Progenitor cell of endocrine pancreas (in vitro differentiated cells): ENCODE results near the gene GAS2. TPM values are rescaled to one million over a fixed set of nuclear protein-coding genes. Genes with fewer than 3 reads are reported as not detected.
A peak's percentile ranks its signal among the peaks of the same experiment; 100 is the strongest.

Experiments
- DNase-seq: peaks from one replicate; pipeline ENCODE4 v3.0.0; 2021; ENCODE audit warnings: low spot score; ENCODE audit not compliant: unreplicated experiment
- H3K27ac Mint-ChIP-seq: 2 replicates; pipeline ENCODE4 v1.8.0; 2021; ENCODE audit warnings: mild to moderate bottlenecking, moderate library complexity, mixed read lengths
- H3K27me3 Mint-ChIP-seq: 2 replicates; pipeline ENCODE4 v1.8.0; 2021; ENCODE audit warnings: mixed read lengths
- H3K36me3 Mint-ChIP-seq: 2 replicates; pipeline ENCODE4 v1.8.0; 2022; ENCODE audit warnings: mixed read lengths; ENCODE audit not compliant: insufficient read depth
- H3K4me1 Mint-ChIP-seq: 2 replicates; pipeline ENCODE4 v1.8.0; 2021; ENCODE audit warnings: low read depth, mixed read lengths
- H3K4me3 Mint-ChIP-seq: 2 replicates; pipeline ENCODE4 v1.8.0; 2021; ENCODE audit warnings: low read depth, mild to moderate bottlenecking, moderate library complexity, mixed read lengths
- H3K9me3 Mint-ChIP-seq: 2 replicates; pipeline ENCODE4 v1.8.0; 2021; ENCODE audit warnings: low read depth, mixed read lengths
- CTCF ChIP-seq: fragments of 200-600 bp; sonication (generic); IDR thresholded peaks from one replicate; pipeline ENCODE4 v1.5.0; 2021; ENCODE audit warnings: antibody characterized with exemption, mild to moderate bottlenecking; ENCODE audit not compliant: unreplicated experiment
- long read RNA-seq: library from polyadenylated mRNA; unstranded; transcript quantifications from one replicate; pipeline ENCODE4 v2.0.0, GENCODE V29; 2020
- total RNA-seq: library from RNA; stranded (reverse); gene quantifications from 2 replicates; pipeline ENCODE4 v1.2.1, GENCODE V29; 2021

The GAS2 gene
- 14.5 and 16.0 TPM in 2 replicates for total RNA-seq
- long read RNA-seq, transcript GAS2-202 (8 exons, 2,286 nt): major isoform, 5 of 22 reads
- long read RNA-seq, partial matches to known transcripts: 6 of 22 reads
- long read RNA-seq, other reads (novel, unspliced or antisense): 5 of 22 reads

GRCh38 chr11:22666325-22666687 lies at the start of gene GAS2:
GAS2 (plus strand) TSS chr11:22666611; CDS start chr11:22674870, 8,259 bp downstream.
- DNase-seq: no peak
- H3K36me3 Mint-ChIP-seq: no peaks in the 10 kb centered on the region
- H3K27me3 Mint-ChIP-seq: peaks cover 3% of the 10 kb centered on the region
- peak within 1 kb of the TSS; percentile 69 for H3K27ac Mint-ChIP-seq
- no peak for TF ChIP-seq CTCF
- H3K4me1 Mint-ChIP-seq: peaks cover 16% of the 10 kb centered on the region
- H3K9me3 Mint-ChIP-seq: no peaks in the 10 kb centered on the region
- H3K4me3 Mint-ChIP-seq: peak within 1 kb of the TSS; percentile 73

GRCh38 chr11:22617868-22618267 lies 48.5 kb upstream of the GAS2 start:
- H3K27ac Mint-ChIP-seq: no peak overlapping the region
- peaks cover 9% of the 10 kb centered on the region for H3K4me1 Mint-ChIP-seq
- peaks cover 3% of the 10 kb centered on the region for H3K9me3 Mint-ChIP-seq
- no peaks in the 10 kb centered on the region for H3K27me3 Mint-ChIP-seq
- no peak for TF ChIP-seq CTCF
- no peak for DNase-seq
- H3K4me3 Mint-ChIP-seq: no peak overlapping the region
- H3K36me3 Mint-ChIP-seq: no peaks in the 10 kb centered on the region

- peak; percentile 48 for DNase-seq
- Mint-ChIP-seq H3K27ac (peak overlapping the region; percentile 100), H3K27me3 (no peaks in the 10 kb centered on the region), H3K36me3 (peaks cover 1% of the 10 kb centered on the region), H3K9me3 (peaks cover 1% of the 10 kb centered on the region), H3K4me1 (peaks cover 22% of the 10 kb centered on the region), H3K4me3 (peak overlapping the region; percentile 99)
- TF ChIP-seq CTCF: peak; percentile 60
Measured at GRCh38 chr11:22624742-22625447, 41.5 kb upstream of the GAS2 start.

- no peaks in the 10 kb centered on the region for H3K9me3 Mint-ChIP-seq
- peak within 1 kb of the TSS; percentile 99 for H3K4me3 Mint-ChIP-seq
- H3K27me3 Mint-ChIP-seq: no peaks in the 10 kb centered on the region
- H3K27ac Mint-ChIP-seq: peak within 1 kb of the TSS; percentile 100
- no peak for TF ChIP-seq CTCF
- H3K36me3 Mint-ChIP-seq: peaks cover 1% of the 10 kb centered on the region
- H3K4me1 Mint-ChIP-seq: peaks cover 18% of the 10 kb centered on the region
- DNase-seq: peak; percentile 84
Measured at GRCh38 chr11:22625448-22626287, 40.7 kb upstream of the GAS2 start, which contains the start of gene FANCF. FANCF (minus strand) TSS chr11:22625823; CDS start chr11:22625810, 13 bp downstream.

GRCh38 chr11:22626573-22627239 lies 39.7 kb upstream of the GAS2 start:
- no peak for TF ChIP-seq CTCF
- peaks cover 1% of the 10 kb centered on the region for H3K36me3 Mint-ChIP-seq

More at GRCh38 chr11:22626573-22627239, 39.7 kb upstream of the GAS2 start:
- H3K4me1 Mint-ChIP-seq: peaks cover 18% of the 10 kb centered on the region
- DNase-seq: no peak
- H3K27me3 Mint-ChIP-seq: no peaks in the 10 kb centered on the region
- peak overlapping the region; percentile 100 for H3K27ac Mint-ChIP-seq
- H3K9me3 Mint-ChIP-seq: no peaks in the 10 kb centered on the region
- peak overlapping the region; percentile 99 for H3K4me3 Mint-ChIP-seq
